CD4-positive, alpha-beta T cell treated with Interleukin-17A for 1 hour (primary cell): ENCODE measurements around the gene PRH2.

Experiments used
- DNase-seq: peaks from one replicate; pipeline ENCODE4 v3.0.0-alpha.2; 2020

PRH2 gene

GRCh38 chr12:10965476-10965875, 36.4 kb downstream of the PRH2 start:
- DNase-seq = no peak

- DNase-seq = no peak
These were observed 37.3 kb downstream of the PRH2 start for GRCh38 chr12:10966314-10966713.

GRCh38 chr12:10967409-10967808, 38.4 kb downstream of the PRH2 start:
- DNase-seq = no peak

- no peak for DNase-seq
These were observed 39.9 kb downstream of the PRH2 start for GRCh38 chr12:10968765-10969456.

- no peak for DNase-seq
These were observed 45.9 kb downstream of the PRH2 start for GRCh38 chr12:10974965-10975364.

GRCh38 chr12:10982244-10982643, 53.2 kb downstream of the PRH2 start:
- DNase-seq = peak; percentile 71
